Stomach (tissue), 9 donors: Measurements from ENCODE around the gene CABP2. TPM values are rescaled to one million over a fixed set of nuclear protein-coding genes. Genes with fewer than 3 reads are reported as not detected.

Source experiments
- DNase-seq, 2 donors: peaks; one replicate each; pipeline versions ENCODE4 v3.0.0 to v3.0.0-alpha.2; 2013 to 2019
- H3K27ac ChIP-seq, 5 donors: fragments of 200-600 bp in 4 of 5; sonication (generic) in 4 of 5; one replicate each; pipeline ENCODE4 v1.5.1; 2013 to 2019; ENCODE audit warnings: mild to moderate bottlenecking in 1 of 5, moderate library complexity in 1 of 5
- H3K27me3 ChIP-seq, 3 donors: fragments of 200-600 bp; sonication (generic); one replicate each; pipeline ENCODE4 v1.5.1; 2017 to 2019; ENCODE audit warnings: mixed run types in 1 of 3
- H3K36me3 ChIP-seq, 4 donors: fragments of 200-600 bp; sonication (generic); 1 replicate in 3 of 4; 2 replicates in 1 of 4; pipeline ENCODE4 v1.5.1; 2016 to 2019
- H3K4me1 ChIP-seq, 4 donors: fragments of 200-600 bp; sonication (generic); one replicate each; pipeline ENCODE4 v1.5.1; 2016 to 2019
- H3K4me3 ChIP-seq, 4 donors: fragments of 200-600 bp; sonication (generic) in 3 of 4; one replicate each; pipeline ENCODE4 v1.5.1; 2016 to 2019; ENCODE audit warnings: mild to moderate bottlenecking in 1 of 4
- H3K9me3 ChIP-seq, 4 donors: fragments of 200-600 bp; sonication (generic); one replicate each; pipeline ENCODE4 v1.5.1; 2016 to 2019
- EP300 ChIP-seq: sonication (generic); formaldehyde crosslinking; IDR thresholded peaks from one replicate; pipeline ENCODE4 v1.6.1; 2017; ENCODE audit warnings: antibody characterized with exemption
- POLR2A ChIP-seq, 4 donors: fragments of 450-650 bp; IDR thresholded peaks; one replicate each; pipeline ENCODE4 v1.6.1; 2016; ENCODE audit warnings: antibody characterized with exemption in 4 of 4, control low read depth in 2 of 4, mild to moderate bottlenecking in 1 of 4, moderate library complexity in 1 of 4
- POLR2AphosphoS5 ChIP-seq, 3 donors: sonication (generic); formaldehyde crosslinking; IDR thresholded peaks; one replicate each; pipeline ENCODE4 v1.6.1; 2016; ENCODE audit warnings: antibody characterized with exemption in 3 of 3
- WGBS, 5 donors: extraction: QIAGEN DNeasy Blood & Tissue Kit in 3 of 5; methylation state at CpG; one replicate each; pipeline versions ENCODE4 v1.1.5 to v1.1.7; 2013 to 2018; 5-methylcytosine and 5-hydroxymethylcytosine counted together
- intact Hi-C: fragments of 100-400 bp; cut with DNase I; formaldehyde crosslinking; loops from one replicate; pipeline ENCODE4 v1.15.1; 2023; ENCODE audit warnings: low total_unique reads
- polyA plus RNA-seq, 3 donors: library from polyadenylated mRNA; stranded (reverse); fragments of 200-250 nt; gene quantifications; one replicate each; pipeline ENCODE4 v1.2.3, GENCODE V29; 2013
- total RNA-seq, 5 donors: library from RNA; depleted of rRNA; stranded (reverse); fragments of >200 nt; gene quantifications; one replicate each; pipeline versions ENCODE4 v1.1.0 to v1.2.3, GENCODE V29; 2014 to 2016
- TF ChIP-seq, protein P1 (sequence below), 7 experiments: fragments of 450-650 bp in 4 of 7; fragments of 200-600 bp in 3 of 7; sonication (generic) in 3 of 7; IDR thresholded peaks; one replicate each; pipeline ENCODE4 v1.5.1; 2016 to 2019; ENCODE audit warnings: antibody characterized with exemption in 7 of 7, control low read depth in 2 of 7, mild to moderate bottlenecking in 1 of 7
- donor health status: healthy with polysubstance abuse.
- donor health status: Bipolar disorder and iron deficiency.
- donor health status: healthy.

The CABP2 gene
- total and polyA plus RNA-seq, 8 donors = not detected

DNA sequence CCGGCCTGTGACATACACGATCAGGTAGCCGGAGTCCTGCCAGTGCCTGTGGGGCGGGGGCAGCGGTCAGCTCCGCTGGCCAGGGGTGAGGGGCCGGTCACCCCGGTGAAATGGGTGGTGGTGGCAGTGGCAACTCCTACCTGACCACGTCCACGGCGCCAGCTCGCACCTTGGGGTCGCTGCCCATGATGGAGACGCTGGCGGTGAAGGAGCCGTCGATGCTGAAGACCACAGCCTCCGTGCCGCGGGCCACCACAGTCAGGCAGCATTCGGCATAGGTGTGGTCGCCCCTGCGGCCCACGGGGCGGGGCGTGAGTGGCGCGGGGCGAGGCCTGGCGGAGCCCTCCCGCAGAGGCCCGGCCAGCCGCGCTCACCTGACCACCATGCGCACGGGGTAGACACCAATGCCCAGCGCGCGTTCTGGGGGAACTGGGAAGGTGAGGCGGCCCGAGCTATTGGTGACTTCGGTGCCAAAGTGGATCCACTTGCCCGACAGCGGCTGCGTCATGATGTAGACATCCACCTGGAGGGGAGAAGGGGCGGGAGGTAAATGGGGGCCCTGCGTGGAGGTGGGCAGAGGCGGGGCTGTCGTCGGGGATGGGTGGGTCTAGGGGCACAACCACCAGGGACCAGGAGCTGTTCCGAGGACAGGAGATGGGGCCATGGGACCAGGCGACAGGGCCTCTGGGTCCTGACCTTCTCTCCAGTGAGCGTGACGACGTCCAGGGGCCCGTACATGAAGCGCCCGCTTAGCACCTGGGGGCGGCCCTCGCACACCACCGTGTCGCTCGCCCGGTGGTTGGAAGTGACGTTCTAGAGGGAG is 29.5 kb downstream of the CABP2 start:
- 92 to 97% (median 95%) methylated on average over 59 to 65 of the region's 65 CpGs for WGBS, 5 donors
- no peaks in the 10 kb centered on the region for H3K27me3 ChIP-seq
- H3K4me1 ChIP-seq = no peaks in the 10 kb centered on the region
- H3K27ac ChIP-seq = no peak overlapping the region
- TF ChIP-seq POLR2AphosphoS5 (IDR thresholded peaks at IDR 0.05) = no peak
- TF ChIP-seq POLR2A (IDR thresholded peaks at IDR 0.05) = no peak
- TF ChIP-seq, protein P1, sequence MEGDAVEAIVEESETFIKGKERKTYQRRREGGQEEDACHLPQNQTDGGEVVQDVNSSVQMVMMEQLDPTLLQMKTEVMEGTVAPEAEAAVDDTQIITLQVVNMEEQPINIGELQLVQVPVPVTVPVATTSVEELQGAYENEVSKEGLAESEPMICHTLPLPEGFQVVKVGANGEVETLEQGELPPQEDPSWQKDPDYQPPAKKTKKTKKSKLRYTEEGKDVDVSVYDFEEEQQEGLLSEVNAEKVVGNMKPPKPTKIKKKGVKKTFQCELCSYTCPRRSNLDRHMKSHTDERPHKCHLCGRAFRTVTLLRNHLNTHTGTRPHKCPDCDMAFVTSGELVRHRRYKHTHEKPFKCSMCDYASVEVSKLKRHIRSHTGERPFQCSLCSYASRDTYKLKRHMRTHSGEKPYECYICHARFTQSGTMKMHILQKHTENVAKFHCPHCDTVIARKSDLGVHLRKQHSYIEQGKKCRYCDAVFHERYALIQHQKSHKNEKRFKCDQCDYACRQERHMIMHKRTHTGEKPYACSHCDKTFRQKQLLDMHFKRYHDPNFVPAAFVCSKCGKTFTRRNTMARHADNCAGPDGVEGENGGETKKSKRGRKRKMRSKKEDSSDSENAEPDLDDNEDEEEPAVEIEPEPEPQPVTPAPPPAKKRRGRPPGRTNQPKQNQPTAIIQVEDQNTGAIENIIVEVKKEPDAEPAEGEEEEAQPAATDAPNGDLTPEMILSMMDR (IDR thresholded peaks at IDR 0.05) = no peak
- TF ChIP-seq EP300 = no peak
- intact Hi-C loops = loop anchor here (10.0 kb wide), 1 partner anchor 99 kb away; the partner anchor contains the start of gene RAD9A
- peaks cover 40 to 100% (median 98%) of the 10 kb centered on the region in 4 donors for H3K36me3 ChIP-seq
- H3K9me3 ChIP-seq = no peaks in the 10 kb centered on the region
- DNase-seq = no peak
- no peak overlapping the region for H3K4me3 ChIP-seq

DNA sequence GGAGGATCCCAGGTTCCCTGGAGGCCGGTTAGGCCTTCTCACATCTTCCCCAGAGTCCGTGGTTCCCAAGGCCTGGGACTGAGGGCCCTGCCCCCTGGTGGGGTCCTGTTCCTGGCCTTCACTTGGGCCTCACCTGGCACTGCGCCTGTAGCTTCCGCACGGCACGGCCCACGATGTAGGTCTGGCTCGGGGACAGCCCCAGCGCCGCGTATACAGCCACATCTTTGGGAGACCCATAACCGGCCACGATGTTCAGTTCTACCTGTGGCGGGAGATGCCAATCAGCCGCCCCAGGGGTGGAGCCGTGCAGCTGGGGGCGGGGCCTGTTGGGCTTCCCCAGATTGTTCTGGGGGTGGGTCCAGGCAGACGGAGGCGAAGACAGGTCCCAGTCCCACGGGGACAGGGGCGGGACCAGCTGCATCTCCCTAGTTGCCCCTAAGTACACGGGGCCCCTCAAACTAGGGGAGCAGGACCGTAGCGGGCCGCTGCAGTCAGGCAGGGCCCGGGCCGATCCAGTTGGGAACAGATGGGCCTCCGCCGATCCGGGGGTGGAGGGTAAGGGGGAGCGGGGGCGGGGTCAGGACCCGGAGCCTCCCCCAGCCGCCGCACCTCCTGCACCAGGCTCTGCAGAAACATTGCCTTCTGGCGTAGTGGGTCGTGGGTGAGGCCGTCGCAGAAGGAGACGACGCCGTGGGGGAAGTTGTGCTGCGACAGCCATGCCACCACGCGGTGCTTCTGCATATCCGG is 30.3 kb downstream of the CABP2 start:
- intact Hi-C loops = loop anchor here (10.0 kb wide), 1 partner anchor 98 kb away; the partner anchor contains the start of gene RAD9A
- H3K36me3 ChIP-seq = peaks cover 43 to 97% (median 97%) of the 10 kb centered on the region in 4 donors
- H3K9me3 ChIP-seq = no peaks in the 10 kb centered on the region
- no peak overlapping the region for H3K4me3 ChIP-seq
- H3K4me1 ChIP-seq = no peaks in the 10 kb centered on the region
- no peak overlapping the region for H3K27ac ChIP-seq
- no peaks in the 10 kb centered on the region for H3K27me3 ChIP-seq
- 85 to 91% (median 87%) methylated on average over 28 to 46 of the region's 46 CpGs for WGBS, 5 donors
- DNase-seq = no peak
- TF ChIP-seq POLR2A (IDR thresholded peaks at IDR 0.05) (no peak), EP300 (no peak), POLR2AphosphoS5 (IDR thresholded peaks at IDR 0.05) (no peak)
- TF ChIP-seq, protein P1 (IDR thresholded peaks at IDR 0.05) = no peak

DNA sequence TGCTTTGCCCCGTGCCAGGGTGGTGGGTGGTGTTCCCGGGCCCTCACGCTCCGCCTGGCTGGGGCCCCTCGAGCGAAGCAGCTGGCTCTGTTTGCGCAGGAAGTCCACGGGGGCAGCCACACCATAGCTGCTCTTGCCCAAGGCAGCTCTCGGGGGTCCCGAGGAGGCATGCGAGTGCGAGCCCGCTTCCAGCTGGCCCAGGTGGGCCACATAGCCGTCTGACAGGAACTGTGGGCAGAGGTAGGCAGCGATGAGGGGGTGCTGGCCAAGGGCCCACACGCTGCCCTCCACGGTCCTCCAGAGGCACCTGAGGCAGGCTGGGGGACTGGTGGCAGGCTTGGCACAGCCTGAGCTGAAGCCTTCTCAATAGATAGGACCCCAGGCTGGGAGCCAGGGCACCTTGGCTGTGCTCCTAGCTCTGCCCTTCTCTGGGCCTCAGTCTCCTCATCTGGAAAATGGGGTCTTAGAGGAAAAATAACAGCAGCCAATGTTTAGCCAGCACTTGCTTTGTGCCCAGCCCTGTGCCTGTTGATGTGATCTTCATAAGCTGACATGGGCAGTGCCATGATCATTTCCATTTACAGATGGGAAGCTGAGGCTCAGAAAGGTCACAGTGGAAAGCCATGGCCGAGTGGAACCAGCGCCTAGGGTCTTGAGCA is 31.0 kb downstream of the CABP2 start:
- Histone ChIP-seq H3K9me3 (no peaks in the 10 kb centered on the region), H3K36me3 (peaks cover 43 to 97% (median 97%) of the 10 kb centered on the region in 4 donors), H3K4me1 (no peaks in the 10 kb centered on the region), H3K27ac (no peak overlapping the region), H3K4me3 (no peak overlapping the region), H3K27me3 (no peaks in the 10 kb centered on the region)
- 77 to 90% (median 87%) methylated on average over 8 to 19 of the region's 19 CpGs for WGBS, 5 donors
- TF ChIP-seq EP300 = no peak
- TF ChIP-seq POLR2A (IDR thresholded peaks at IDR 0.05) = no peak
- no peak for TF ChIP-seq POLR2AphosphoS5 (IDR thresholded peaks at IDR 0.05)
- TF ChIP-seq, protein P1 (IDR thresholded peaks at IDR 0.05) = no peak
- intact Hi-C loops = loop anchor here (10.0 kb wide), 1 partner anchor 97 kb away; the partner anchor contains the start of gene RAD9A
- no peak for DNase-seq
